ENCODE results near the gene EFHD2. TPM values are rescaled to one million over a fixed set of nuclear protein-coding genes. Genes with fewer than 3 reads are reported as not detected.

The EFHD2 gene
- total and polyA plus RNA-seq, 2 experiments from 2014 or later: 49.9 to 53.1 TPM

- WGBS, 2 experiments (ENCODE audit: low coverage in 1 of 2, low lambda C conversion rate in 2 of 2, missing lambda C conversion rate in 2 of 2): 86 to 87% methylated on average over 12 of the region's 12 CpGs
- TF ChIP-seq EZH2 (IDR thresholded peaks at IDR 0.05; ENCODE audit: insufficient read depth, poor library complexity, severe bottlenecking) (no peak), EZH2phosphoT487 (IDR thresholded peaks at IDR 0.05; ENCODE audit: insufficient read depth, low read depth) (no peak)
Observed at GRCh38 chr1:15381805-15382204, 27.9 kb upstream of the EFHD2 start.

GRCh38 chr1:15382601-15383518 lies 26.8 kb upstream of the EFHD2 start:
- Histone ChIP-seq H4K20me1 (ENCODE audit: insufficient read depth) (no peaks in the 10 kb centered on the region), H3K36me3 (ENCODE audit: low read depth) (no peaks in the 10 kb centered on the region), H3K27me3 (replicated peaks; ENCODE audit: insufficient read depth) (no peaks in the 10 kb centered on the region), H3K4me2 (ENCODE audit: unreplicated experiment) (no peak overlapping the region), H3F3A (ENCODE audit: insufficient read depth) (no peaks in the 10 kb centered on the region), H3K79me2 (ENCODE audit: insufficient read depth) (no peaks in the 10 kb centered on the region), H3K9me2 (ENCODE audit: insufficient read depth) (no peaks in the 10 kb centered on the region), H3K9me3 (ENCODE audit: low read depth) (no peaks in the 10 kb centered on the region), H3K4me3 (no peak overlapping the region), H3K27ac (no peak overlapping the region), H3K9ac (no peak overlapping the region), H3K4me1 (ENCODE audit: insufficient read depth) (peaks cover 9% of the 10 kb centered on the region; the same call in 1 of the 2 replicates), H2AFZ (no peak overlapping the region)
- 91 to 93% methylated on average over 26 of the region's 26 CpGs for WGBS, 2 experiments (ENCODE audit: low coverage in 1 of 2, low lambda C conversion rate in 2 of 2, missing lambda C conversion rate in 2 of 2)
- in situ Hi-C loops (cut with MboI): no loop called here
- TF ChIP-seq EZH2 (IDR thresholded peaks at IDR 0.05; ENCODE audit: insufficient read depth, poor library complexity, severe bottlenecking) (no peak), EZH2phosphoT487 (IDR thresholded peaks at IDR 0.05; ENCODE audit: insufficient read depth, low read depth) (no peak)
- no peak for DNase-seq

More at GRCh38 chr1:15381805-15382204, 27.9 kb upstream of the EFHD2 start:
- Histone ChIP-seq H3F3A (ENCODE audit: insufficient read depth) (no peaks in the 10 kb centered on the region), H3K4me3 (no peak overlapping the region), H3K4me1 (ENCODE audit: insufficient read depth) (peaks cover 9% of the 10 kb centered on the region; the same call in 1 of the 2 replicates), H3K9ac (no peak overlapping the region), H3K9me3 (ENCODE audit: low read depth) (no peaks in the 10 kb centered on the region), H4K20me1 (ENCODE audit: insufficient read depth) (no peaks in the 10 kb centered on the region), H3K4me2 (ENCODE audit: unreplicated experiment) (no peak overlapping the region), H2AFZ (no peak overlapping the region), H3K36me3 (ENCODE audit: low read depth) (no peaks in the 10 kb centered on the region), H3K27me3 (replicated peaks; ENCODE audit: insufficient read depth) (no peaks in the 10 kb centered on the region), H3K9me2 (ENCODE audit: insufficient read depth) (no peaks in the 10 kb centered on the region), H3K27ac (no peak overlapping the region), H3K79me2 (ENCODE audit: insufficient read depth) (no peaks in the 10 kb centered on the region)
- no peak for DNase-seq
- in situ Hi-C loops (cut with MboI): no loop called here

- no peaks in the 10 kb centered on the region for H3K9me3 ChIP-seq (ENCODE audit: low read depth)
- H3F3A ChIP-seq (ENCODE audit: insufficient read depth): no peaks in the 10 kb centered on the region
- in situ Hi-C loops (cut with MboI): no loop called here
- H3K27ac ChIP-seq: no peak overlapping the region
- H3K9me2 ChIP-seq (ENCODE audit: insufficient read depth): no peaks in the 10 kb centered on the region
- H2AFZ ChIP-seq: no peak overlapping the region
- H3K9ac ChIP-seq: no peak overlapping the region
- WGBS, 2 experiments (ENCODE audit: low coverage in 1 of 2, low lambda C conversion rate in 2 of 2, missing lambda C conversion rate in 2 of 2): 94 to 97% methylated on average over 5 of the region's 5 CpGs
- no peaks in the 10 kb centered on the region for H3K79me2 ChIP-seq (ENCODE audit: insufficient read depth)
- no peak overlapping the region for H3K4me3 ChIP-seq
- peaks cover 9% of the 10 kb centered on the region; the same call in 1 of the 2 replicates for H3K4me1 ChIP-seq (ENCODE audit: insufficient read depth)
- H3K27me3 ChIP-seq (replicated peaks; ENCODE audit: insufficient read depth): no peaks in the 10 kb centered on the region
- H3K4me2 ChIP-seq (ENCODE audit: unreplicated experiment): no peak overlapping the region
- H4K20me1 ChIP-seq (ENCODE audit: insufficient read depth): no peaks in the 10 kb centered on the region
- no peak for DNase-seq
- TF ChIP-seq EZH2 (IDR thresholded peaks at IDR 0.05; ENCODE audit: insufficient read depth, poor library complexity, severe bottlenecking) (no peak), EZH2phosphoT487 (IDR thresholded peaks at IDR 0.05; ENCODE audit: insufficient read depth, low read depth) (no peak)
- no peaks in the 10 kb centered on the region for H3K36me3 ChIP-seq (ENCODE audit: low read depth)
Observed at GRCh38 chr1:15383810-15384209, 25.9 kb upstream of the EFHD2 start.

DNA sequence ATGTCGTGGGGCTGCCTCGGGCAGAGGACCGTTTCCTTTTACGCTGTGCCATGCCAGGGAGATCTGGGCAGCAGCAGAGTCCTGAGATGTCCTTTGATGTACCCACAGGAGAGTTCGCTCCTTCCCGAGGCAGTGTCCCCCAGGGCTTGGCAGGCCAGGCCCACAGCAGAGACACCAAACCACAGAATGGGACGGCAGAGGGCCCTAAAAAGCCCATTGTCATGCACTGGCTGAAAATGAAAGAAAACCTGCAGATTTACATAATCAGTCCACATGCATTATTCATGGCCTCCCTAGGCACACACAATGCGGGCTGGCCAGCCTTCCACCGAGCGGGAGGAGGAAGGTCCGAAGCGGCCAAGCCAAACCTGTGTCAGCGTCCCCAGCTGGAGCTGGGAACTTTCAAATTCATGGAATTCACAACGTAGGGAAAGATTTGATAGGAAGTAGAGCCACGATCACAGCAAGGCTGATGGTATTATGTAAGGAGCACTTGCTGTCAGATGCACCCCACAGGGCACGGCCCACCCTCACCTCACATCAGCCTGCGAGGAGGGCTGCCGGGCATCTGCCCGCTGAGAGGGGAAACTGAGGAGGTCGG lies 25.3 kb upstream of the EFHD2 start:
- no peaks in the 10 kb centered on the region for H3K79me2 ChIP-seq (ENCODE audit: insufficient read depth)
- no peak for DNase-seq
- H2AFZ ChIP-seq: no peak overlapping the region

More for the DNA sequence above, 25.3 kb upstream of the EFHD2 start:
- Histone ChIP-seq H3K4me1 (ENCODE audit: insufficient read depth) (peaks cover 9% of the 10 kb centered on the region; the same call in 1 of the 2 replicates), H3K27ac (no peak overlapping the region), H3K9me2 (ENCODE audit: insufficient read depth) (no peaks in the 10 kb centered on the region), H3K36me3 (ENCODE audit: low read depth) (no peaks in the 10 kb centered on the region), H3K9ac (no peak overlapping the region), H4K20me1 (ENCODE audit: insufficient read depth) (no peaks in the 10 kb centered on the region), H3K27me3 (replicated peaks; ENCODE audit: insufficient read depth) (no peaks in the 10 kb centered on the region), H3K4me3 (no peak overlapping the region), H3K9me3 (ENCODE audit: low read depth) (no peaks in the 10 kb centered on the region), H3F3A (ENCODE audit: insufficient read depth) (no peaks in the 10 kb centered on the region), H3K4me2 (ENCODE audit: unreplicated experiment) (no peak overlapping the region)
- in situ Hi-C loops (cut with MboI): no loop called here
- WGBS, 2 experiments (ENCODE audit: low coverage in 1 of 2, low lambda C conversion rate in 2 of 2, missing lambda C conversion rate in 2 of 2): 84 to 87% methylated on average over 19 to 20 of the region's 20 CpGs
- TF ChIP-seq EZH2phosphoT487 (IDR thresholded peaks at IDR 0.05; ENCODE audit: insufficient read depth, low read depth): no peak
- no peak for TF ChIP-seq EZH2 (IDR thresholded peaks at IDR 0.05; ENCODE audit: insufficient read depth, poor library complexity, severe bottlenecking)
